Mammary epithelial cell (primary cell): ENCODE data around the gene KLHL20.

Experiments
- CTCF ChIP-seq, 2 donors: IDR thresholded peaks in 1 of 2; conservative IDR thresholded peaks in 1 of 2; 2 replicates each; pipeline ENCODE4 v1.5.1; 2011 to 2012; ENCODE audit warnings: inconsistent platforms in 2 of 2, low read length in 2 of 2, mild to moderate bottlenecking in 2 of 2, control low read depth in 1 of 2, low read depth in 1 of 2; ENCODE audit not compliant: insufficient read depth in 1 of 2; ENCODE audit errors: extremely low read depth in 1 of 2
- EZH2 ChIP-seq: IDR thresholded peaks from 2 replicates; pipeline ENCODE4 v1.6.1; 2012; ENCODE audit warnings: low read length, inconsistent platforms, borderline replicate concordance

GRCh38 chr1:173758110-173758509 lies 43.3 kb downstream of the KLHL20 start:
- TF ChIP-seq CTCF (conservative IDR thresholded peaks at IDR 0.05 in 1 of 2, IDR thresholded peaks at IDR 0.05 in 1 of 2; ENCODE audit: extremely low read depth in 1 of 2, insufficient read depth in 1 of 2, low read depth in 1 of 2, low read length in 2 of 2) (no peak), EZH2 (no peak)
